GM12878 (cell line): Measurements from ENCODE around the gene LRRC47. TPM values are rescaled to one million over a fixed set of nuclear protein-coding genes. Genes with fewer than 3 reads are reported as not detected.

ENCODE experiments used
- ATAC-seq: fragments of 200-7000 bp; cut with Tn5 transposase; 3 replicates; pipeline ENCODE4 v1.9.1; 2020; ENCODE audit warnings: mild to moderate bottlenecking, moderate library complexity
- BruUV-seq: library from RNA; stranded (reverse); fragments of 400-500 nt; replicated peaks from 2 replicates; lab custom pipeline; 2021; lab: Mats Ljungman, UMichigan
- CTCF ChIA-PET: fragments of 300-600 bp; sonication (Branson Sonifier 250); formaldehyde crosslinking; extraction: SDS; loops from one replicate; lab custom pipeline; 2021; ENCODE audit warnings: inconsistent platforms; lab: Yijun Ruan, JAX
- POLR2A ChIA-PET: fragments of 350-600 bp; formaldehyde crosslinking; extraction: SDS; loops from one replicate; lab custom pipeline; 2021; ENCODE audit warnings: inconsistent platforms; lab: Charles Lee
- RAD21 ChIA-PET: fragments of 300-600 bp; sonication (Branson Sonifier 250); formaldehyde crosslinking; loops from one replicate; lab custom pipeline; 2023; ENCODE audit warnings: antibody characterized with exemption; ENCODE audit not compliant: unreplicated experiment; lab: Charles Lee
- SMC1A ChIA-PET: fragments of 300-600 bp; sonication (Branson Sonifier 250); formaldehyde crosslinking; loops from one replicate; lab custom pipeline; 2023; ENCODE audit not compliant: unreplicated experiment, uncharacterized antibody; lab: Charles Lee
- DNase-seq: peaks from one replicate; pipeline ENCODE4 v3.0.0-alpha.2; 2011; ENCODE audit warnings: low read depth, low spot score
- FAIRE-seq: peaks from 3 replicates; lab custom pipeline; 2011; peaks lifted over from hg19 to GRCh38; lab: Jason Lieb, UNC
- H2AFZ ChIP-seq: 2 replicates; pipeline ENCODE4 v1.6.0; 2011; ENCODE audit warnings: low read depth, low read length, control low read depth; ENCODE audit not compliant: control insufficient read depth
- H3K27ac ChIP-seq: 2 replicates; pipeline ENCODE4 v1.5.1; 2011; ENCODE audit warnings: control low read depth; ENCODE audit not compliant: control insufficient read depth, insufficient read depth
- H3K27me3 ChIP-seq, 2 experiments: replicated peaks in 1 of 2; 2 replicates each; pipeline versions ENCODE4 v1.6.0 to v1.6.1; 2011; ENCODE audit warnings: low read length in 1 of 2; ENCODE audit not compliant: control insufficient read depth in 2 of 2, insufficient read depth in 2 of 2
- H3K36me3 ChIP-seq, 2 experiments: 2 replicates each; pipeline ENCODE4 v1.5.1; 2011; ENCODE audit warnings: low read length in 1 of 2; ENCODE audit not compliant: control insufficient read depth in 2 of 2, insufficient read depth in 2 of 2
- H3K4me1 ChIP-seq: 2 replicates; pipeline ENCODE4 v1.6.1; 2011; ENCODE audit warnings: mild to moderate bottlenecking, low read length, moderate library complexity, mixed read lengths; ENCODE audit not compliant: control insufficient read depth, insufficient read depth
- H3K4me2 ChIP-seq: 2 replicates; pipeline ENCODE4 v1.6.0; 2011; ENCODE audit warnings: control low read depth; ENCODE audit not compliant: control insufficient read depth, insufficient read depth
- H3K4me3 ChIP-seq: fragments of 200-600 bp; sonication (generic); 2 replicates; pipeline ENCODE4 v1.5.1; 2016
- H3K79me2 ChIP-seq: 2 replicates; pipeline ENCODE4 v1.6.0; 2011; ENCODE audit warnings: low read length; ENCODE audit not compliant: control insufficient read depth, insufficient read depth
- H3K9ac ChIP-seq: 2 replicates; pipeline ENCODE4 v1.8.0; 2011; ENCODE audit warnings: low read length, control low read depth, mixed read lengths; ENCODE audit not compliant: control insufficient read depth, insufficient read depth
- H3K9me3 ChIP-seq: replicated peaks from 3 replicates; pipeline ENCODE4 v1.5.1; 2011; ENCODE audit warnings: mild to moderate bottlenecking, low read length; ENCODE audit not compliant: control insufficient read depth, insufficient read depth
- H4K20me1 ChIP-seq: 2 replicates; pipeline ENCODE4 v1.6.0; 2011; ENCODE audit not compliant: control insufficient read depth, insufficient read depth
- CUX1 ChIP-seq: IDR thresholded peaks from 2 replicates; pipeline ENCODE4 v1.6.1; 2012; ENCODE audit warnings: improper control_type of control experiment, low read depth, low read length; ENCODE audit not compliant: insufficient replicate concordance
- FOXK2 ChIP-seq: fragments of 450-650 bp; IDR thresholded peaks from 2 replicates; pipeline ENCODE4 v1.6.1; 2017; ENCODE audit warnings: mild to moderate bottlenecking, moderate library complexity
- GABPA ChIP-seq: IDR thresholded peaks from 2 replicates; pipeline ENCODE4 v1.6.1; 2014; ENCODE audit warnings: antibody characterized with exemption, low read depth, mild to moderate bottlenecking, inconsistent platforms
- HDAC6 ChIP-seq: fragments of 200-600 bp; sonication (generic); IDR thresholded peaks from one replicate; pipeline ENCODE4 v1.8.0; 2017; ENCODE audit warnings: antibody characterized with exemption; ENCODE audit not compliant: unreplicated experiment
- POLR2AphosphoS2 ChIP-seq: IDR thresholded peaks from 2 replicates; pipeline ENCODE4 v1.6.1; 2011; ENCODE audit warnings: low read depth, mild to moderate bottlenecking, low read length, improper control_type of control experiment, moderate library complexity
- POU2F2 ChIP-seq: IDR thresholded peaks from 3 replicates; pipeline ENCODE4 v1.6.1; 2011; ENCODE audit warnings: low read depth, mild to moderate bottlenecking, low read length, borderline replicate concordance
- RELA ChIP-seq: fragments of 450-650 bp; IDR thresholded peaks from 2 replicates; pipeline ENCODE4 v1.8.0; 2014; ENCODE audit warnings: borderline replicate concordance; ENCODE audit not compliant: partially characterized antibody
- SMAD5 ChIP-seq: IDR thresholded peaks from 2 replicates; pipeline ENCODE4 v1.6.1; 2016; ENCODE audit warnings: antibody characterized with exemption, low read depth
- SP1 ChIP-seq: IDR thresholded peaks from one replicate; pipeline ENCODE4 v1.6.1; 2011; ENCODE audit warnings: low read depth, low read length
- SPI1 ChIP-seq: IDR thresholded peaks from 2 replicates; pipeline ENCODE4 v1.6.1; 2011; ENCODE audit warnings: low read depth, mild to moderate bottlenecking, low read length, moderate library complexity, borderline replicate concordance; ENCODE audit not compliant: insufficient read depth
- SRF ChIP-seq, 2 experiments: IDR thresholded peaks; 2 replicates each; pipeline ENCODE4 v1.6.1; 2011; ENCODE audit warnings: low read depth in 2 of 2, low read length in 2 of 2, mild to moderate bottlenecking in 1 of 2, moderate library complexity in 1 of 2
- STAT1 ChIP-seq: fragments of 450-650 bp; conservative IDR thresholded peaks from 2 replicates; pipeline ENCODE4 v1.6.1; 2014; ENCODE audit warnings: antibody characterized with exemption, mild to moderate bottlenecking
- TARDBP ChIP-seq: IDR thresholded peaks from 2 replicates; pipeline ENCODE4 v1.6.1; 2016; ENCODE audit warnings: borderline replicate concordance
- TBL1XR1 ChIP-seq: IDR thresholded peaks from 2 replicates; pipeline ENCODE4 v1.6.1; 2012; ENCODE audit warnings: low read depth, low read length, improper control_type of control experiment
- WGBS: methylation state at CpG from one replicate; pipeline ENCODE4 v1.1.6; 2016; ENCODE audit warnings: low lambda C conversion rate; ENCODE audit not compliant: insufficient replicate concordance, insufficient coverage; ENCODE audit errors: missing lambda C conversion rate; 5-methylcytosine and 5-hydroxymethylcytosine counted together
- in situ Hi-C: fragments of 300-500 bp; cut with MboI; formaldehyde crosslinking; loops from 9 replicates; pipeline ENCODE4 v1.14.3; 2018; ENCODE audit warnings: mixed read lengths
- intact Hi-C: fragments of 100-400 bp; cut with micrococcal nuclease; formaldehyde crosslinking; loops from one replicate; pipeline ENCODE4 v1.14.2; 2022; ENCODE audit not compliant: unreplicated experiment
- polyA plus RNA-seq, 11 experiments: library from polyadenylated mRNA; depleted of rRNA in 4 of 11; unstranded in 6 of 11; stranded (reverse) in 5 of 11; fragments of >200 nt; fragmentation: Nextera tagmentation in 4 of 11; fragmentation: Illumina TruSeq in 1 of 11; extraction: Ambion mirVana in 4 of 11; extraction: Trizol in 1 of 11; gene quantifications; 1 replicate in 1 of 11; 2 replicates in 10 of 11; pipeline versions ENCODE4 v1.2.1 to v1.2.3, GENCODE V29; 2011 to 2016; ENCODE audit warnings: inconsistent platforms in 2 of 11, missing spikeins in 2 of 11, low read depth in 1 of 11
- total RNA-seq, 4 experiments: library from RNA; depleted of rRNA in 3 of 4; stranded (reverse); fragments of >200 nt in 3 of 4; fragmentation: Illumina TruSeq in 1 of 4; extraction: Trizol in 1 of 4; gene quantifications; 2 replicates each; pipeline versions ENCODE4 v1.2.1 to v1.2.3, GENCODE V29; 2013 to 2021
- TF ChIP-seq, protein P1 (sequence below): fragments of 450-650 bp; IDR thresholded peaks from 2 replicates; pipeline ENCODE4 v1.6.1; 2017; ENCODE audit warnings: antibody characterized with exemption, mild to moderate bottlenecking, moderate library complexity

Gene LRRC47
- total and polyA plus RNA-seq, 10 of the 15 experiments (the other 5 are each of a cell fraction or from before 2014, with no cell fraction given), result 2.5 to 34.6 (median 18.2) TPM

DNA sequence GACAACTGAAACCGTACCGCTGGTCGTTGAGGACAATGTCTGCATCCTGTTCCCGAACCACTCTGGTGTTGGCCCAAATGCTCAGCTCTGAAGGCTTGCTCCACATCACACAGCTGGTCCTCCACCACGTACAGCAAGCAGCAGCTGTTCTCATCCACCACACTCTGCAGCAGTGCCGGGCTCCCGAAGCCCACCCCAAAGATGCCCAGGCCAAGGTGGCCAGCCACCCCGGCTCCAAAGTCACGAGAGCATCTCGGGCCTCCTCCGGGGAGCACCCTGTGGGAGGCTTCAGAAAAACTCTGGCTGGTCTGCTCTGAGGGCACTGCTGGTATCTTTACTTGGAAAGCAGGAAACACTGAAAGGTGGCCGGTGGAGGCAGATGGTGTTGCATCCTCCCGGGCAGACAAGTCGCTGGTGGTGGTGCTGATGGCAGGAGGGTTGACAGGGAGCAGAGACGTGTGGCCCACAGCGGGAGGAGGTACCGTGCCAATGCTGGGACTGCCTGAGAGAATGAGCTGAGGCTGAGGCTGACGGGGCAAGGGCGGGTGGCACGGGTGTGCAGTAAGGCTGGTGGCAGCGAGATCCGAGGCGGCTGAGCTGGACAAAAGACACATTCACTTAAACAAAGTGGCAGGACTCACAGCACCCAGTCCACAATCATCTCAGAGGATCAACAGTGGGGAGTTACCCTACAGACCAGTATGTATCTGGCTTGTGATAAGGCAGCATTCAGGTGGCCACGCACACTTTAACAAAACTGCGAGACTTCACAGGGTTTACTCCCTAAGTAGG, 50.5 kb downstream of the LRRC47 start (continued):
- no peak for TF ChIP-seq CUX1
- TF ChIP-seq POU2F2, result no peak
- no peak for TF ChIP-seq POLR2AphosphoS2
- no peak for TF ChIP-seq STAT1
- no peak for TF ChIP-seq SP1

- Histone ChIP-seq H3K27me3 (no peaks in the 10 kb centered on the region), H3K9me3 (no peaks in the 10 kb centered on the region), H3K36me3 (peaks cover 2 to 3% of the 10 kb centered on the region in 2 experiments; a peak in 3 of 4 replicates), H3K79me2 (no peaks in the 10 kb centered on the region), H4K20me1 (no peaks in the 10 kb centered on the region), H3K4me1 (peaks cover 11% of the 10 kb centered on the region), H3K4me2 (no peak overlapping the region), H3K27ac (no peak overlapping the region), H2AFZ (no peak overlapping the region), H3K9ac (no peak overlapping the region), H3K4me3 (no peak overlapping the region)
- 95% methylated on average over 12 of the region's 12 CpGs for WGBS
- no peak for TF ChIP-seq TARDBP
- no peak for TF ChIP-seq SPI1
- TF ChIP-seq GABPA, result no peak
- TF ChIP-seq RELA, result no peak
- TF ChIP-seq SRF (IDR thresholded peaks at IDR 0.05; ENCODE audit: low read depth in 2 of 2, low read length in 2 of 2), result no peak
- TF ChIP-seq SMAD5, result no peak
- TF ChIP-seq, protein P1, sequence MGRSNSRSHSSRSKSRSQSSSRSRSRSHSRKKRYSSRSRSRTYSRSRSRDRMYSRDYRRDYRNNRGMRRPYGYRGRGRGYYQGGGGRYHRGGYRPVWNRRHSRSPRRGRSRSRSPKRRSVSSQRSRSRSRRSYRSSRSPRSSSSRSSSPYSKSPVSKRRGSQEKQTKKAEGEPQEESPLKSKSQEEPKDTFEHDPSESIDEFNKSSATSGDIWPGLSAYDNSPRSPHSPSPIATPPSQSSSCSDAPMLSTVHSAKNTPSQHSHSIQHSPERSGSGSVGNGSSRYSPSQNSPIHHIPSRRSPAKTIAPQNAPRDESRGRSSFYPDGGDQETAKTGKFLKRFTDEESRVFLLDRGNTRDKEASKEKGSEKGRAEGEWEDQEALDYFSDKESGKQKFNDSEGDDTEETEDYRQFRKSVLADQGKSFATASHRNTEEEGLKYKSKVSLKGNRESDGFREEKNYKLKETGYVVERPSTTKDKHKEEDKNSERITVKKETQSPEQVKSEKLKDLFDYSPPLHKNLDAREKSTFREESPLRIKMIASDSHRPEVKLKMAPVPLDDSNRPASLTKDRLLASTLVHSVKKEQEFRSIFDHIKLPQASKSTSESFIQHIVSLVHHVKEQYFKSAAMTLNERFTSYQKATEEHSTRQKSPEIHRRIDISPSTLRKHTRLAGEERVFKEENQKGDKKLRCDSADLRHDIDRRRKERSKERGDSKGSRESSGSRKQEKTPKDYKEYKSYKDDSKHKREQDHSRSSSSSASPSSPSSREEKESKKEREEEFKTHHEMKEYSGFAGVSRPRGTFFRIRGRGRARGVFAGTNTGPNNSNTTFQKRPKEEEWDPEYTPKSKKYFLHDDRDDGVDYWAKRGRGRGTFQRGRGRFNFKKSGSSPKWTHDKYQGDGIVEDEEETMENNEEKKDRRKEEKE, result no peak
- TF ChIP-seq FOXK2, result no peak
- TF ChIP-seq TBL1XR1, result no peak
- no peak for TF ChIP-seq HDAC6
- DNase-seq, result no peak
- RAD21 ChIA-PET, result no interaction called here
- SMC1A ChIA-PET, result no interaction called here
- no peak for FAIRE-seq
- POLR2A ChIA-PET, result no interaction called here
- CTCF ChIA-PET, result interaction anchor here (1.0 kb wide), 1 partner anchor 20 kb away, joined by 3 read pairs; no protein-coding TSS in a partner anchor
- in situ Hi-C loops, result no loop called here
- intact Hi-C loops, result no loop called here
- no peak for ATAC-seq
- no TSS peak for BruUV-seq
These were observed 51.2 kb downstream of the LRRC47 start for GRCh38 chr1:3745071-3745470.
